K562 (cell line): ENCODE data around the gene HVCN1. TPM values are rescaled to one million over a fixed set of nuclear protein-coding genes. Genes with fewer than 3 reads are reported as not detected.
A peak's percentile ranks its signal among the peaks of the same experiment; 100 is the strongest.

Source experiments
- ATAC-seq: fragments of 200-7000 bp; cut with Tn5 transposase; 3 replicates; pipeline ENCODE4 v1.9.1; 2020; ENCODE audit warnings: moderate library complexity
- BruUV-seq: library from RNA; stranded (reverse); fragments of 400-500 nt; replicated peaks from 2 replicates; lab custom pipeline; 2021; lab: Mats Ljungman, UMichigan
- CTCF ChIA-PET: fragments of 300-600 bp; formaldehyde crosslinking; extraction: SDS; loops from one replicate; lab custom pipeline; 2021; ENCODE audit warnings: low intra/inter-chr PET ratio; lab: Yijun Ruan, JAX
- POLR2A ChIA-PET: fragments of 300-600, 350-650 bp; sonication (Branson Sonifier 250); formaldehyde crosslinking; extraction: SDS; loops from one replicate; lab custom pipeline; 2021; ENCODE audit warnings: antibody characterized with exemption, inconsistent platforms; lab: Yijun Ruan, JAX
- DNase-seq, 4 experiments: peaks; one replicate each; pipeline versions ENCODE4 v3.0.0 to v3.0.0-alpha.2; 2011 to 2018; ENCODE audit warnings: low spot score in 3 of 4, mixed read lengths in 3 of 4; ENCODE audit errors: extremely low read depth in 1 of 4
- FAIRE-seq: peaks from 2 replicates; lab custom pipeline; 2011; peaks lifted over from hg19 to GRCh38; lab: Jason Lieb, UNC
- H2AFZ ChIP-seq: 2 replicates; pipeline ENCODE4 v1.6.0; 2011; ENCODE audit warnings: low read depth, low read length, control low read depth, inconsistent platforms
- H3K27ac ChIP-seq: fragments of 200-600 bp; 3 replicates; pipeline ENCODE4 v1.8.0; 2011; ENCODE audit warnings: low read depth, mild to moderate bottlenecking, control low read depth, inconsistent platforms, low read length, moderate library complexity, mixed read lengths; ENCODE audit errors: extremely low read depth
- H3K27me3 ChIP-seq, 2 experiments: fragments of 300-600 bp in 1 of 2; 2 replicates in 1 of 2; 3 replicates in 1 of 2; pipeline versions ENCODE4 v1.6.0 to v1.8.0; 2011; ENCODE audit warnings: inconsistent platforms in 2 of 2, low read length in 2 of 2, mild to moderate bottlenecking in 1 of 2, mixed read lengths in 1 of 2, moderate library complexity in 1 of 2; ENCODE audit not compliant: control insufficient read depth in 2 of 2, insufficient read depth in 2 of 2
- H3K36me3 ChIP-seq: fragments of 300-600 bp; 3 replicates; pipeline ENCODE4 v1.8.0; 2011; ENCODE audit warnings: mild to moderate bottlenecking, low read length, inconsistent platforms; ENCODE audit not compliant: control insufficient read depth, insufficient read depth
- H3K4me1 ChIP-seq, 2 experiments: fragments of 200-600 bp in 1 of 2; replicated peaks in 1 of 2; 2 replicates in 1 of 2; 3 replicates in 1 of 2; pipeline versions ENCODE4 v1.5.1 to v1.8.0; 2011; ENCODE audit warnings: inconsistent platforms in 2 of 2, low read length in 2 of 2, mild to moderate bottlenecking in 1 of 2, mixed read lengths in 1 of 2, moderate library complexity in 1 of 2; ENCODE audit not compliant: control insufficient read depth in 2 of 2, insufficient read depth in 2 of 2
- H3K4me2 ChIP-seq: 2 replicates; pipeline ENCODE4 v1.6.1; 2011; ENCODE audit warnings: low read length, control low read depth, inconsistent platforms, mixed read lengths; ENCODE audit not compliant: insufficient read depth
- H3K4me3 ChIP-seq: fragments of 200-600 bp; sonication (generic), shearing (Covaris generic); 2 replicates; pipeline ENCODE4 v1.5.1; 2016; ENCODE audit warnings: control low read depth, inconsistent platforms
- H3K79me2 ChIP-seq: fragments of 200-600 bp; 3 replicates; pipeline ENCODE4 v1.8.0; 2011; ENCODE audit warnings: low read length, inconsistent platforms; ENCODE audit not compliant: control insufficient read depth, insufficient read depth
- H3K9ac ChIP-seq, 2 experiments: 2 replicates each; pipeline versions ENCODE4 v1.6.0 to v1.6.1; 2011; ENCODE audit warnings: low read depth in 2 of 2, low read length in 2 of 2, control low read depth in 1 of 2, inconsistent platforms in 1 of 2, mild to moderate bottlenecking in 1 of 2, mixed read lengths in 1 of 2; ENCODE audit not compliant: insufficient read depth in 1 of 2
- H3K9me1 ChIP-seq: one replicate; pipeline ENCODE4 v1.6.0; 2011; ENCODE audit warnings: inconsistent platforms, mild to moderate bottlenecking, low read length, moderate library complexity; ENCODE audit not compliant: control insufficient read depth, insufficient read depth
- H3K9me3 ChIP-seq: replicated peaks from 2 replicates; pipeline ENCODE4 v1.5.1; 2011; ENCODE audit warnings: low read depth, low read length, inconsistent platforms; ENCODE audit not compliant: control insufficient read depth, insufficient read depth
- H4K20me1 ChIP-seq: replicated peaks from 2 replicates; pipeline ENCODE4 v1.6.1; 2011; ENCODE audit warnings: low read length, inconsistent platforms, mixed read lengths; ENCODE audit not compliant: control insufficient read depth, insufficient read depth
- BRF1 ChIP-seq: IDR thresholded peaks from 3 replicates; pipeline ENCODE4 v1.6.1; 2011; ENCODE audit warnings: borderline replicate concordance, mild to moderate bottlenecking; ENCODE audit not compliant: insufficient read length; ENCODE audit errors: extremely low read depth
- CHCHD3 ChIP-seq: fragments of 250-450 bp; sonication (Bioruptor Pico); IDR thresholded peaks from 2 replicates; pipeline ENCODE4 v2.1.2; 2022; ENCODE audit warnings: mild to moderate bottlenecking
- CTCFL ChIP-seq: IDR thresholded peaks from 2 replicates; pipeline ENCODE4 v1.6.1; 2011; ENCODE audit warnings: borderline replicate concordance, low read depth, mild to moderate bottlenecking, moderate library complexity, low read length; ENCODE audit not compliant: insufficient read depth, poor library complexity, severe bottlenecking
- ESRRB ChIP-seq: fragments of 250-450 bp; sonication (Bioruptor Pico); IDR thresholded peaks from 2 replicates; pipeline ENCODE4 v1.5.0; 2020; ENCODE audit warnings: mild to moderate bottlenecking, moderate library complexity, borderline replicate concordance
- ETV6 ChIP-seq, 3 experiments: fragments of 150-350 bp in 1 of 3; sonication (generic) in 1 of 3; formaldehyde crosslinking in 1 of 3; IDR thresholded peaks; 2 replicates each; pipeline versions ENCODE4 v1.6.1 to v1.8.0; 2014 to 2022; ENCODE audit warnings: borderline replicate concordance in 2 of 3, low read depth in 2 of 3, antibody characterized with exemption in 1 of 3, low read length in 1 of 3, mild to moderate bottlenecking in 1 of 3, missing genetic modification reagents in 1 of 3
- MCM2 ChIP-seq: fragments of 450-650 bp; IDR thresholded peaks from 2 replicates; pipeline ENCODE4 v1.6.1; 2017; ENCODE audit warnings: low read depth, mild to moderate bottlenecking
- MYC ChIP-seq, 2 experiments: fragments of 250-450 bp in 1 of 2; sonication (Bioruptor Pico) in 1 of 2; IDR thresholded peaks; 2 replicates each; pipeline versions ENCODE4 v1.5.1 to v1.6.1; 2012 to 2021; ENCODE audit warnings: low read depth in 2 of 2, borderline replicate concordance in 1 of 2, improper control_type of control experiment in 1 of 2, low read length in 1 of 2, mild to moderate bottlenecking in 1 of 2, moderate library complexity in 1 of 2
- PRDM10 ChIP-seq: fragments of 450-650 bp; IDR thresholded peaks from 2 replicates; pipeline ENCODE4 v1.6.1; 2018; ENCODE audit not compliant: partially characterized antibody
- SMAD3 ChIP-seq: fragments of 450-650 bp; formaldehyde crosslinking; conservative IDR thresholded peaks from 2 replicates; pipeline ENCODE4 v1.4.0; 2020; ENCODE audit warnings: mild to moderate bottlenecking
- SRSF7 ChIP-seq: fragments of 200-400 bp; formaldehyde crosslinking; optimal IDR thresholded peaks from 2 replicates; pipeline ENCODE3; 2017; ENCODE audit warnings: mild to moderate bottlenecking, low read depth, low read length
- THRAP3 ChIP-seq: fragments of 450-650 bp; IDR thresholded peaks from 2 replicates; pipeline ENCODE4 v1.6.1; 2016; ENCODE audit warnings: mild to moderate bottlenecking, inconsistent platforms, borderline replicate concordance
- ZBTB2 ChIP-seq: fragments of 450-650 bp; IDR thresholded peaks from 2 replicates; pipeline ENCODE4 v1.6.1; 2016; ENCODE audit warnings: antibody characterized with exemption
- ZC3H8 ChIP-seq: fragments of 450-650 bp; IDR thresholded peaks from 2 replicates; pipeline ENCODE4 v1.6.1; 2017
- WGBS: fragments of 100-300 bp; shearing (Covaris generic); methylation state at CpG from one replicate; pipeline ENCODE4 v1.1.6; 2016; ENCODE audit warnings: low coverage, mixed read lengths; ENCODE audit not compliant: insufficient coverage; ENCODE audit errors: missing lambda C conversion rate; 5-methylcytosine and 5-hydroxymethylcytosine counted together
- in situ Hi-C: fragments of 300-500 bp; cut with MboI; formaldehyde crosslinking; loops from 4 replicates; pipeline ENCODE4 v1.15.0; 2018; ENCODE audit warnings: inconsistent platforms, mixed read lengths
- intact Hi-C: fragments of 100-400 bp; cut with micrococcal nuclease; formaldehyde crosslinking; loops from 2 replicates; pipeline ENCODE4 v1.14.2; 2022
- polyA plus RNA-seq, 8 experiments: library from polyadenylated mRNA; depleted of rRNA in 4 of 8; stranded (reverse) in 5 of 8; unstranded in 3 of 8; fragments of >200 nt; fragmentation: Nextera tagmentation in 2 of 8; fragmentation: Illumina TruSeq in 1 of 8; extraction: Ambion mirVana in 2 of 8; extraction: Trizol in 1 of 8; gene quantifications; 2 replicates each; pipeline versions ENCODE4 v1.2.1 to v1.2.3, GENCODE V29; 2011 to 2014; ENCODE audit warnings: inconsistent platforms in 1 of 8, missing spikeins in 1 of 8
- total RNA-seq, 7 experiments: library from RNA; depleted of rRNA in 6 of 7; stranded (reverse); fragments of >200 nt in 6 of 7; fragmentation: Illumina TruSeq in 2 of 7; extraction: Trizol in 2 of 7; gene quantifications; 2 replicates each; pipeline versions ENCODE4 v1.2.1 to v1.2.3, GENCODE V29; 2011 to 2021; ENCODE audit warnings: low replicate concordance in 1 of 7

HVCN1 gene
- total and polyA plus RNA-seq, 9 of the 15 experiments (the other 6 are each of a cell fraction or from before 2014, with no cell fraction given), result 0.21 to 1.4 (median 0.74) TPM

- H3K79me2 ChIP-seq, result no peaks in the 10 kb centered on the region
- POLR2A ChIA-PET, result interaction anchor here (0.6 kb wide), 1 partner anchor 108 kb away, joined by 4 read pairs; no protein-coding TSS in a partner anchor
- H3K27ac ChIP-seq, result no peak overlapping the region
- ATAC-seq (no peak), DNase-seq (peak in 1 of 4 experiments; percentile 11), FAIRE-seq (no peak)
- H4K20me1 ChIP-seq, result no peaks in the 10 kb centered on the region; the same call in none of the 2 replicates
- intact Hi-C loops, result no loop called here
- no peak overlapping the region for H3K4me3 ChIP-seq
- no peak overlapping the region for H2AFZ ChIP-seq
- CTCF ChIA-PET, result no interaction called here
- H3K9me1 ChIP-seq, result peaks cover 5% of the 10 kb centered on the region
- H3K36me3 ChIP-seq, result no peaks in the 10 kb centered on the region
- WGBS, result 6% methylated on average over 7 of the region's 7 CpGs
- H3K9me3 ChIP-seq, result no peaks in the 10 kb centered on the region
- H3K4me1 ChIP-seq, result peaks cover 19 to 22% of the 10 kb centered on the region in 2 experiments
- H3K4me2 ChIP-seq, result no peak overlapping the region
- H3K9ac ChIP-seq, result no peak overlapping the region
- H3K27me3 ChIP-seq, result peaks cover 17 to 41% of the 10 kb centered on the region in 2 experiments; a peak in 4 of 5 replicates
- in situ Hi-C loops, result no loop called here
- BruUV-seq, result no TSS peak
- TF ChIP-seq MCM2 (no peak), SRSF7 (no peak), MYC (IDR thresholded peaks at IDR 0.05; ENCODE audit: low read depth, low read length) (no peak), MYC (CRISPR knock-in tag; IDR thresholded peaks at IDR 0.05; ENCODE audit: borderline replicate concordance, low read depth) (no peak), ZC3H8 (no peak), ETV6 (IDR thresholded peaks at IDR 0.05; ENCODE audit: borderline replicate concordance in 1 of 2, low read depth in 2 of 2, low read length in 1 of 2) (no peak), ETV6 (CRISPR knock-in tag; IDR thresholded peaks at IDR 0.05; ENCODE audit: borderline replicate concordance) (no peak), BRF1 (no peak), CTCFL (no peak), PRDM10 (no peak), ESRRB (no peak), ZBTB2 (no peak), CHCHD3 (CRISPR knock-in tag) (no peak), THRAP3 (no peak), SMAD3 (no peak)
These were observed 4.5 kb downstream of the HVCN1 start for GRCh38 chr12:110684312-110684836.
